CD4-positive, alpha-beta T cell (primary cell): ENCODE measurements around the gene RAPH1. TPM values are rescaled to one million over a fixed set of nuclear protein-coding genes. Genes with fewer than 3 reads are reported as not detected.

Source experiments
- ATAC-seq: fragments of 200-7000 bp; cut with Tn5 transposase; one replicate; pipeline ENCODE4 v1.10.0; 2022; ENCODE audit warnings: mild to moderate bottlenecking; ENCODE audit not compliant: poor library complexity
- CTCF ChIA-PET: fragments of 350-600 bp; sonication (Branson Sonifier 250); formaldehyde crosslinking; loops from one replicate; lab custom pipeline; 2021; ENCODE audit warnings: antibody characterized with exemption, inconsistent platforms; lab: Charles Lee
- POLR2A ChIA-PET: fragments of 350-600 bp; sonication (Branson Sonifier 250); formaldehyde crosslinking; loops from one replicate; lab custom pipeline; 2021; ENCODE audit warnings: antibody characterized with exemption, inconsistent platforms; lab: Charles Lee
- DNase-seq, 14 experiments: peaks; one replicate each; pipeline ENCODE4 v3.0.0-alpha.2; 2013 to 2020; ENCODE audit warnings: mixed read lengths in 2 of 14
- H3K27ac ChIP-seq, 2 donors: one replicate each; pipeline versions ENCODE4 v1.5.1 to v1.7.0; 2013; ENCODE audit warnings: low read length in 2 of 2, low read depth in 1 of 2, mild to moderate bottlenecking in 1 of 2
- H3K27me3 ChIP-seq, 2 experiments: 1 replicate in 1 of 2; 2 replicates in 1 of 2; pipeline versions ENCODE4 v1.6.1 to v1.7.0; 2013; ENCODE audit warnings: low read length in 2 of 2, control low read depth in 1 of 2, mild to moderate bottlenecking in 1 of 2, moderate library complexity in 1 of 2; ENCODE audit not compliant: insufficient read depth in 2 of 2, control insufficient read depth in 1 of 2
- H3K36me3 ChIP-seq: one replicate; pipeline ENCODE4 v1.6.1; 2013; ENCODE audit warnings: low read length, control low read depth; ENCODE audit not compliant: insufficient read depth
- H3K4me1 ChIP-seq: one replicate; pipeline ENCODE4 v1.6.1; 2013; ENCODE audit warnings: low read length, control low read depth; ENCODE audit not compliant: insufficient read depth
- H3K4me3 ChIP-seq: one replicate; pipeline ENCODE4 v1.5.1; 2013; ENCODE audit warnings: mild to moderate bottlenecking, low read length, moderate library complexity
- H3K9me3 ChIP-seq, 2 experiments: 1 replicate in 1 of 2; 2 replicates in 1 of 2; pipeline versions ENCODE4 v1.6.1 to v1.7.0; 2013; ENCODE audit warnings: low read length in 2 of 2, mild to moderate bottlenecking in 2 of 2, control low read depth in 1 of 2, moderate library complexity in 1 of 2; ENCODE audit not compliant: control insufficient read depth in 1 of 2, insufficient read depth in 1 of 2
- H3K27ac Mint-ChIP-seq: one replicate; pipeline ENCODE4 v1.8.0; 2020; ENCODE audit warnings: mixed read lengths
- H3K27me3 Mint-ChIP-seq: one replicate; pipeline ENCODE4 v1.8.0; 2021; ENCODE audit warnings: mixed read lengths
- H3K36me3 Mint-ChIP-seq: one replicate; pipeline ENCODE4 v1.8.0; 2021; ENCODE audit warnings: low read depth, mixed read lengths
- H3K4me1 Mint-ChIP-seq: one replicate; pipeline ENCODE4 v1.8.0; 2021; ENCODE audit warnings: low read depth, mixed read lengths
- H3K4me3 Mint-ChIP-seq: one replicate; pipeline ENCODE4 v1.8.0; 2020; ENCODE audit warnings: mild to moderate bottlenecking, mixed read lengths
- H3K9me3 Mint-ChIP-seq: one replicate; pipeline ENCODE4 v1.8.0; 2020; ENCODE audit warnings: mixed read lengths
- intact Hi-C, 2 experiments: fragments of 100-400 bp; cut with DNase I in 1 of 2; cut with micrococcal nuclease in 1 of 2; formaldehyde crosslinking; loops; one replicate each; pipeline versions ENCODE4 v1.15.1 to v1.9.0; 2023 to 2025; cut with DNase I, micrococcal nuclease
- total RNA-seq, 174 experiments: library from RNA in 2 of 174; stranded (reverse) in 2 of 174; gene quantifications; one replicate each; pipeline ENCODE4 v1.2.3 and lab custom pipeline; 2021 to 2026
- TF ChIP-seq, protein P1 (sequence below): fragments of 200-600 bp; IDR thresholded peaks from one replicate; pipeline ENCODE4 v1.8.0; 2022; ENCODE audit warnings: antibody characterized with exemption, mild to moderate bottlenecking

The RAPH1 gene
- total RNA-seq, 2 experiments from 2014 or later = 4.3 to 5.8 TPM

- peaks cover 32% of the 10 kb centered on the region for H3K36me3 Mint-ChIP-seq
- intact Hi-C loops = no loop called here
- DNase-seq (no peak), ATAC-seq (no peak)
- Histone ChIP-seq H3K4me3 (no peak overlapping the region), H3K27ac (no peak overlapping the region), H3K36me3 (peaks cover 2% of the 10 kb centered on the region), H3K27me3 (no peaks in the 10 kb centered on the region), H3K9me3 (no peaks in the 10 kb centered on the region), H3K4me1 (no peaks in the 10 kb centered on the region)
- no peak overlapping the region for H3K4me3 Mint-ChIP-seq
- TF ChIP-seq, protein P1, sequence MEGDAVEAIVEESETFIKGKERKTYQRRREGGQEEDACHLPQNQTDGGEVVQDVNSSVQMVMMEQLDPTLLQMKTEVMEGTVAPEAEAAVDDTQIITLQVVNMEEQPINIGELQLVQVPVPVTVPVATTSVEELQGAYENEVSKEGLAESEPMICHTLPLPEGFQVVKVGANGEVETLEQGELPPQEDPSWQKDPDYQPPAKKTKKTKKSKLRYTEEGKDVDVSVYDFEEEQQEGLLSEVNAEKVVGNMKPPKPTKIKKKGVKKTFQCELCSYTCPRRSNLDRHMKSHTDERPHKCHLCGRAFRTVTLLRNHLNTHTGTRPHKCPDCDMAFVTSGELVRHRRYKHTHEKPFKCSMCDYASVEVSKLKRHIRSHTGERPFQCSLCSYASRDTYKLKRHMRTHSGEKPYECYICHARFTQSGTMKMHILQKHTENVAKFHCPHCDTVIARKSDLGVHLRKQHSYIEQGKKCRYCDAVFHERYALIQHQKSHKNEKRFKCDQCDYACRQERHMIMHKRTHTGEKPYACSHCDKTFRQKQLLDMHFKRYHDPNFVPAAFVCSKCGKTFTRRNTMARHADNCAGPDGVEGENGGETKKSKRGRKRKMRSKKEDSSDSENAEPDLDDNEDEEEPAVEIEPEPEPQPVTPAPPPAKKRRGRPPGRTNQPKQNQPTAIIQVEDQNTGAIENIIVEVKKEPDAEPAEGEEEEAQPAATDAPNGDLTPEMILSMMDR = no peak
- no peak overlapping the region for H3K27ac Mint-ChIP-seq
- no peaks in the 10 kb centered on the region for H3K9me3 Mint-ChIP-seq
- no peaks in the 10 kb centered on the region for H3K27me3 Mint-ChIP-seq
- no peaks in the 10 kb centered on the region for H3K4me1 Mint-ChIP-seq
- ChIA-PET CTCF (no interaction called here), POLR2A (no interaction called here)
These were observed 93.6 kb downstream of the RAPH1 start for GRCh38 chr2:203441463-203441862.

GRCh38 chr2:203440671-203441070 is 94.4 kb downstream of the RAPH1 start:
- H3K27me3 Mint-ChIP-seq = no peaks in the 10 kb centered on the region
- ChIA-PET CTCF (no interaction called here), POLR2A (no interaction called here)
- H3K27ac ChIP-seq = no peak overlapping the region
- TF ChIP-seq, protein P1 = no peak
- H3K27me3 ChIP-seq = no peaks in the 10 kb centered on the region
- H3K4me1 Mint-ChIP-seq = no peaks in the 10 kb centered on the region
- intact Hi-C loops = no loop called here
- no peak overlapping the region for H3K27ac Mint-ChIP-seq
- H3K4me3 ChIP-seq = no peak overlapping the region
- H3K36me3 ChIP-seq = peaks cover 2% of the 10 kb centered on the region
- DNase-seq (no peak), ATAC-seq (no peak)
- H3K9me3 Mint-ChIP-seq = no peaks in the 10 kb centered on the region
- H3K9me3 ChIP-seq = no peaks in the 10 kb centered on the region
- H3K4me1 ChIP-seq = no peaks in the 10 kb centered on the region
- no peak overlapping the region for H3K4me3 Mint-ChIP-seq
- H3K36me3 Mint-ChIP-seq = peaks cover 26% of the 10 kb centered on the region

DNA sequence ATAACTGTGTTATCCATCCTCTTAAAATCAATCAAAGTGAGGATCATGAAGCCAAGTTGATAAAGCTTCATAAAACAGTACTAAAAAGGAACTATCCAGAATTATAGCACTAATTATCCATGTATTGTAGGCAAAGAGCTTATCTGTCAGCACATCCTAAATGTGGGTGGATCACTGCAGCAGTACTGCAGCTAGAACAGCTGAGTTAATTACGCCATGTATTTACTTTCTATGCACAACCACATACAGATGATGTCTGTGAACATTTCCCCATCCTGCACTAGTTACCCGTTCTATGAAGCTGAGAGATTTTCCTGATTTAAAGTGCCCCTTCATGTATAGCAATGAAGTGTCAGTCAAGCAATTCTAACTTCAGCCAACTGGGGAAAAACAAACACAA is 96.6 kb downstream of the RAPH1 start:
- ChIA-PET POLR2A (no interaction called here), CTCF (no interaction called here)
- DNase-seq (no peak), ATAC-seq (no peak)
- TF ChIP-seq, protein P1 = no peak
- Histone ChIP-seq H3K4me1 (no peaks in the 10 kb centered on the region), H3K36me3 (peaks cover 2% of the 10 kb centered on the region), H3K27me3 (no peaks in the 10 kb centered on the region), H3K4me3 (no peak overlapping the region), H3K9me3 (no peaks in the 10 kb centered on the region), H3K27ac (no peak overlapping the region)
- Mint-ChIP-seq H3K27me3 (no peaks in the 10 kb centered on the region), H3K36me3 (peaks cover 17% of the 10 kb centered on the region), H3K9me3 (no peaks in the 10 kb centered on the region), H3K4me3 (no peak overlapping the region), H3K27ac (no peak overlapping the region), H3K4me1 (no peaks in the 10 kb centered on the region)
- intact Hi-C loops = no loop called here
